Measurements from ENCODE around the gene FOXP1.

Gene FOXP1

DNA sequence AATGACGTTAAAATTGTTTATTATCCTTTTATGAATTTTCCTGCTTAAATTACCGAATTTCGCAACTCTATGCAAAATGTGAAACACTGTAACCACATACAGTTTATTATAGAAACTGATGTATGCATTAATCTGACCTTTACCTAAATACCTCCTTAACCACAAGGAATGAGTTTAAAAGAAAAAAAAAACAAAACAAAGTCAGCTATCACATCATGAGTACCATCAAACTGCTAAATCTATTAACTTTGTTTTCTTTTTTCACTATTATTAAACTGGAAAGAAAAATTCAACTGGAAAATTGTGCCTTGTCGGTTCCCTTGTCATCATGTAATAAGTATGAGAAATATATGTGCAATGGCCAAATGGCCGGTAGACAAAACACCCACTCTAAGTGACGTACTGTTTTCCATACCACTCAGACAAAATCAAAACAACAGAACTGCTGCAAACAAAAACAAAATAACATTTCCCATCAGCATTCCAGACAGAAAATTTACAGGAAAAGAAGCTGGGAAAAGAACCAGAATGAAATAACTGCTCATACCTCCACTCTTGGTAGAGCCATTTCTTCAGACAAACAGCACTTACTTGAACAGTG is 415.3 kb downstream of the FOXP1 start:
- Histone ChIP-seq H3K4me3 (ENCODE audit: insufficient read depth, low read length, poor library complexity, severe bottlenecking) (no peak overlapping the region), H3K36me3 (ENCODE audit: low read length) (no peaks in the 10 kb centered on the region), H3K9ac (ENCODE audit: low read length) (no peak overlapping the region), H3K27me3 (ENCODE audit: low read length) (0 out of 2 replicates have a peak, but pooled peaks cover 5% of the 10 kb centered on the region), H3K27ac (ENCODE audit: low read depth, low read length) (no peak overlapping the region), H3K9me3 (ENCODE audit: insufficient read depth, low read length) (no peaks in the 10 kb centered on the region), H3K4me2 (ENCODE audit: low read depth, low read length, poor library complexity, severe bottlenecking) (no peak overlapping the region), H3F3A (ENCODE audit: insufficient read depth) (no peaks in the 10 kb centered on the region), H3K79me2 (ENCODE audit: insufficient read depth, low read length) (no peaks in the 10 kb centered on the region), H3K9me2 (replicated peaks; ENCODE audit: insufficient read depth, low read length) (no peaks in the 10 kb centered on the region), H2AFZ (ENCODE audit: low read depth, low read length, severe bottlenecking) (no peak overlapping the region), H4K20me1 (ENCODE audit: low read depth, low read length) (no peaks in the 10 kb centered on the region)
- TF ChIP-seq EZH2phosphoT487 (conservative IDR thresholded peaks at IDR 0.05; ENCODE audit: low read length) (no peak), CTCF (IDR thresholded peaks at IDR 0.05; ENCODE audit: insufficient read depth, low read length, poor library complexity, severe bottlenecking) (no peak)

- Histone ChIP-seq H3K9ac (ENCODE audit: low read length) (no peak overlapping the region), H3K27ac (ENCODE audit: low read depth, low read length) (no peak overlapping the region), H3K9me3 (ENCODE audit: insufficient read depth, low read length) (no peaks in the 10 kb centered on the region), H3K9me2 (replicated peaks; ENCODE audit: insufficient read depth, low read length) (no peaks in the 10 kb centered on the region), H3K79me2 (ENCODE audit: insufficient read depth, low read length) (no peaks in the 10 kb centered on the region), H3K36me3 (ENCODE audit: low read length) (no peaks in the 10 kb centered on the region), H3F3A (ENCODE audit: insufficient read depth) (no peaks in the 10 kb centered on the region), H2AFZ (ENCODE audit: low read depth, low read length, severe bottlenecking) (no peak overlapping the region), H3K27me3 (ENCODE audit: low read length) (no peaks in the 10 kb centered on the region), H3K4me3 (ENCODE audit: insufficient read depth, low read length, poor library complexity, severe bottlenecking) (no peak overlapping the region), H4K20me1 (ENCODE audit: low read depth, low read length) (no peaks in the 10 kb centered on the region), H3K4me2 (ENCODE audit: low read depth, low read length, poor library complexity, severe bottlenecking) (no peak overlapping the region)
- TF ChIP-seq CTCF (IDR thresholded peaks at IDR 0.05; ENCODE audit: insufficient read depth, low read length, poor library complexity, severe bottlenecking), result no peak
Observed at GRCh38 chr3:71166339-71167240, 416.9 kb downstream of the FOXP1 start.

DNA sequence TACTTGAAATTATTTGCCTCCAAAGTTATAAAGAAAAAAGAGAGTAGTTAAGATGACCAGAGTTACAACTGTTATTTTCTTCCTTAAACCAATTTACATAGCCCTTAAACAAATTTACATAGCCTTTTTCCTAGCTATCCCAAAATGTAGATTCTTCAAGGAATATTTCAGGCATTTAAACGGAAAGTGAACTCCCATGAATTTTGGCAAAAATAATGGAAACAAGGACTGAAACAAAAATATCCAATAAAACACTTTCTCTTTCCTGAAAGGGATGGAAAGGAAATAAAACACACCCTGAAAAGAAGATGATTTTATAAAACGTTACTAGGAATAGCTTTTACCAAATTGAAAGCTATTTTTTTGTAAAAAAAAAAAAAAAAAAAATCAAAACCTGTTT is 418.6 kb downstream of the FOXP1 start:
- Histone ChIP-seq H3K9me2 (replicated peaks; ENCODE audit: insufficient read depth, low read length) (no peaks in the 10 kb centered on the region), H3K4me2 (ENCODE audit: low read depth, low read length, poor library complexity, severe bottlenecking) (no peak overlapping the region), H3K9ac (ENCODE audit: low read length) (no peak overlapping the region), H3F3A (ENCODE audit: insufficient read depth) (no peaks in the 10 kb centered on the region), H3K79me2 (ENCODE audit: insufficient read depth, low read length) (no peaks in the 10 kb centered on the region), H2AFZ (ENCODE audit: low read depth, low read length, severe bottlenecking) (no peak overlapping the region), H3K27ac (ENCODE audit: low read depth, low read length) (no peak overlapping the region), H4K20me1 (ENCODE audit: low read depth, low read length) (no peaks in the 10 kb centered on the region), H3K9me3 (ENCODE audit: insufficient read depth, low read length) (no peaks in the 10 kb centered on the region), H3K36me3 (ENCODE audit: low read length) (no peaks in the 10 kb centered on the region), H3K4me3 (ENCODE audit: insufficient read depth, low read length, poor library complexity, severe bottlenecking) (no peak overlapping the region), H3K27me3 (ENCODE audit: low read length) (no peaks in the 10 kb centered on the region)
- TF ChIP-seq CTCF (IDR thresholded peaks at IDR 0.05; ENCODE audit: insufficient read depth, low read length, poor library complexity, severe bottlenecking) (no peak), EZH2phosphoT487 (conservative IDR thresholded peaks at IDR 0.05; ENCODE audit: low read length) (no peak)

Measured in SU-DHL-6 (cell line).